Tibial nerve (tissue), 4 donors: Measurements from ENCODE around the gene GPR42. TPM values are rescaled to one million over a fixed set of nuclear protein-coding genes. Genes with fewer than 3 reads are reported as not detected.

Source experiments
- DNase-seq, 2 donors: peaks; one replicate each; pipeline ENCODE4 v3.0.0-alpha.2; 2019; ENCODE audit warnings: low spot score in 2 of 2
- H3K27ac ChIP-seq, 4 donors: fragments of 200-600 bp; sonication (generic) in 3 of 4; one replicate each; pipeline ENCODE4 v1.5.1; 2017 to 2019; ENCODE audit warnings: mild to moderate bottlenecking in 1 of 4
- H3K27me3 ChIP-seq, 2 donors: fragments of 200-600 bp; sonication (generic) in 1 of 2; one replicate each; pipeline versions ENCODE4 v1.5.1 to v1.6.0; 2017 to 2019
- H3K36me3 ChIP-seq, 3 donors: fragments of 200-600 bp; sonication (generic); one replicate each; pipeline ENCODE4 v1.5.1; 2018 to 2019
- H3K4me1 ChIP-seq, 4 donors: fragments of 200-600 bp; sonication (generic) in 3 of 4; one replicate each; pipeline ENCODE4 v1.5.1; 2017 to 2019
- H3K4me3 ChIP-seq, 4 donors: fragments of 200-600 bp; sonication (generic) in 3 of 4; one replicate each; pipeline ENCODE4 v1.5.1; 2017 to 2019; ENCODE audit warnings: mild to moderate bottlenecking in 1 of 4, moderate library complexity in 1 of 4
- H3K9me3 ChIP-seq, 4 donors: fragments of 200-600 bp; sonication (generic) in 3 of 4; one replicate each; pipeline ENCODE4 v1.5.1; 2017 to 2019
- CTCF ChIP-seq, 5 experiments: fragments of 200-600 bp in 3 of 5; fragments of 450-650 bp in 2 of 5; sonication (generic) in 3 of 5; IDR thresholded peaks; one replicate each; pipeline ENCODE4 v1.5.1; 2016 to 2019; ENCODE audit warnings: antibody characterized with exemption in 5 of 5, mild to moderate bottlenecking in 3 of 5, moderate library complexity in 2 of 5
- EP300 ChIP-seq, 2 donors: sonication (generic); formaldehyde crosslinking; IDR thresholded peaks; one replicate each; pipeline ENCODE4 v1.6.1; 2017; ENCODE audit warnings: antibody characterized with exemption in 2 of 2, mild to moderate bottlenecking in 1 of 2
- POLR2A ChIP-seq, 2 donors: fragments of 450-650 bp; IDR thresholded peaks; one replicate each; pipeline ENCODE4 v1.6.1; 2017; ENCODE audit warnings: antibody characterized with exemption in 2 of 2, mild to moderate bottlenecking in 2 of 2, moderate library complexity in 2 of 2
- WGBS, 2 donors: methylation state at CpG; one replicate each; pipeline ENCODE4 v1.1.5; 2018; 5-methylcytosine and 5-hydroxymethylcytosine counted together
- total RNA-seq, 4 donors: library from RNA; depleted of rRNA; stranded (reverse); fragments of >200 nt; gene quantifications; one replicate each; pipeline ENCODE4 v1.1.0, GENCODE V29; 2016

GPR42 gene
- total RNA-seq, 4 donors from 2014 or later: not detected

GRCh38 chr19:35336166-35336955 is 34.5 kb upstream of the GPR42 start:
- peaks cover 0 to 8% (median 0%) of the 10 kb centered on the region in 3 donors for H3K36me3 ChIP-seq
- no peak for DNase-seq
- no peaks in the 10 kb centered on the region for H3K9me3 ChIP-seq
- no peaks in the 10 kb centered on the region for H3K27me3 ChIP-seq
- 84 to 89% methylated on average over 21 of the region's 21 CpGs for WGBS, 2 donors
- no peak overlapping the region for H3K4me3 ChIP-seq
- TF ChIP-seq POLR2A (IDR thresholded peaks at IDR 0.05) (no peak), CTCF (IDR thresholded peaks at IDR 0.05) (no peak), EP300 (IDR thresholded peaks at IDR 0.05) (no peak)
- H3K27ac ChIP-seq: no peak overlapping the region
- H3K4me1 ChIP-seq: no peaks in the 10 kb centered on the region

GRCh38 chr19:35337097-35337983 is 33.5 kb upstream of the GPR42 start:
- H3K4me1 ChIP-seq: no peaks in the 10 kb centered on the region
- H3K36me3 ChIP-seq: peaks cover 0 to 8% (median 0%) of the 10 kb centered on the region in 3 donors
- DNase-seq: no peak
- WGBS, 2 donors: 78 to 82% methylated on average over 23 to 25 of the region's 25 CpGs
- no peak overlapping the region for H3K27ac ChIP-seq
- no peaks in the 10 kb centered on the region for H3K9me3 ChIP-seq
- TF ChIP-seq EP300 (IDR thresholded peaks at IDR 0.05) (no peak), POLR2A (IDR thresholded peaks at IDR 0.05) (no peak), CTCF (IDR thresholded peaks at IDR 0.05) (no peak)
- H3K4me3 ChIP-seq: no peak overlapping the region
- H3K27me3 ChIP-seq: no peaks in the 10 kb centered on the region

GRCh38 chr19:35337984-35338296 is 32.9 kb upstream of the GPR42 start:
- no peak overlapping the region for H3K27ac ChIP-seq
- no peaks in the 10 kb centered on the region for H3K4me1 ChIP-seq
- H3K9me3 ChIP-seq: no peaks in the 10 kb centered on the region
- peaks cover 0 to 8% (median 0%) of the 10 kb centered on the region in 3 donors for H3K36me3 ChIP-seq
- TF ChIP-seq EP300 (IDR thresholded peaks at IDR 0.05) (no peak), CTCF (IDR thresholded peaks at IDR 0.05) (no peak), POLR2A (IDR thresholded peaks at IDR 0.05) (no peak)
- DNase-seq: no peak
- 80 to 84% methylated on average over 13 of the region's 13 CpGs for WGBS, 2 donors
- H3K27me3 ChIP-seq: no peaks in the 10 kb centered on the region
- no peak overlapping the region for H3K4me3 ChIP-seq

DNA sequence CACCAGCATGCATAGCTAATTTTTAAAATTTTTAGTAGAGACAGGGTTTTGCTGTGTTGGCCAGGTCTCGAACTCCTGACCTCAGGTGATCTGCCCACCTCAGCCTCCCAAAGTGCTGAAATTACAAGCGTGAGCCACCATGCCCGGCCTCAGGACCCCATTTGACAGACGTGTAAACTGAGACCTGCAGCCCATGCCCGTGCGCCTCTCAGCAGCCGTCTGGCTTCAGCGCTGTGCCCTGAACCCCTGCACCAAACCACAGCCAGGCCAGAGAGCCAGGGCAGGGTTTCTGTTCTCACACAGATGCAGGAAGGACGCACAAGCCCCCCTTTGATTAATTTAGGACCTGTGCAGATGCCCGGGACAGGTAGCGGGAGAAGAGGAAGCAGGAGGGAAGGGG is 30.4 kb upstream of the GPR42 start:
- Histone ChIP-seq H3K4me1 (no peaks in the 10 kb centered on the region), H3K27ac (no peak overlapping the region), H3K27me3 (no peaks in the 10 kb centered on the region), H3K9me3 (no peaks in the 10 kb centered on the region), H3K36me3 (peaks cover 0 to 17% (median 0%) of the 10 kb centered on the region in 3 donors), H3K4me3 (no peak overlapping the region)
- 88 to 95% methylated on average over 10 to 11 of the region's 11 CpGs for WGBS, 2 donors
- TF ChIP-seq EP300 (IDR thresholded peaks at IDR 0.05) (no peak), POLR2A (IDR thresholded peaks at IDR 0.05) (no peak), CTCF (IDR thresholded peaks at IDR 0.05) (no peak)
- DNase-seq: no peak

DNA sequence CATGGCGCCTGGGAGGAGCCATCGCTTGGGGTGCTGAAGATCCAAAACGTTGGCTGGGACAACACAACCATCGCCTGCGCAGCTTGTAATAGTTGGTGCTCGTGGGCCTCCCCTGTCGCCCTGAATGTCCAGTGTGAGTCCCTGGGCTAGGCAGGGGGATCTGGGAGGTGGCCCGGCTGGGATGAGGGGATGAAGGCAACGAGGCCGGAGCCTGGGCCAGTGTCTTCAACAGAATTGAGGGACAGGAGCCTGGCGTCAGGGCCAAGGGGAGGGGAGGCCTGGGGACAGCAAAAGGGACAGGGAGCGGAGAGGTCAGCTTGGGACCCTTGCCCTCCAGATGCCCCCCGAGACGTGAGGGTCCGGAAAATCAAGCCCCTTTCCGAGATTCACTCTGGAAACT is 29.9 kb upstream of the GPR42 start:
- no peak for DNase-seq
- no peak for TF ChIP-seq CTCF (IDR thresholded peaks at IDR 0.05)
- no peak for TF ChIP-seq EP300 (IDR thresholded peaks at IDR 0.05)
- no peak for TF ChIP-seq POLR2A (IDR thresholded peaks at IDR 0.05)
- Histone ChIP-seq H3K27ac (no peak overlapping the region), H3K4me3 (no peak overlapping the region), H3K36me3 (peaks cover 0 to 17% (median 0%) of the 10 kb centered on the region in 3 donors), H3K4me1 (no peaks in the 10 kb centered on the region), H3K9me3 (no peaks in the 10 kb centered on the region), H3K27me3 (no peaks in the 10 kb centered on the region)
- 80 to 88% methylated on average over 16 of the region's 16 CpGs for WGBS, 2 donors
